H1 (cell line): ENCODE results near the gene POLR2F.

ENCODE experiments used
- CREB1 ChIP-seq: IDR thresholded peaks from 2 replicates; pipeline ENCODE4 v1.6.1; 2012; ENCODE audit warnings: inconsistent platforms
- EZH2 ChIP-seq: fragments of 200-600 bp; sonication (generic); IDR thresholded peaks from 2 replicates; pipeline ENCODE4 v1.7.1; 2012; ENCODE audit warnings: low read depth, mild to moderate bottlenecking, moderate library complexity, low read length, inconsistent platforms; ENCODE audit not compliant: severe bottlenecking
- MAX ChIP-seq: IDR thresholded peaks from 2 replicates; pipeline ENCODE4 v1.6.1; 2012; ENCODE audit warnings: inconsistent platforms
- POLR2A ChIP-seq, 2 experiments: IDR thresholded peaks; 1 replicate in 1 of 2; 2 replicates in 1 of 2; pipeline ENCODE4 v1.6.1; 2011; ENCODE audit warnings: low read depth in 2 of 2, low read length in 2 of 2, mild to moderate bottlenecking in 2 of 2; ENCODE audit errors: control extremely low read depth in 1 of 2
- POLR2AphosphoS5 ChIP-seq: IDR thresholded peaks from 2 replicates; pipeline ENCODE4 v1.6.1; 2011; ENCODE audit warnings: low read depth, low read length
- SUZ12 ChIP-seq: fragments of 200-600 bp; sonication (generic); IDR thresholded peaks from 2 replicates; pipeline ENCODE4 v1.6.1; 2012; ENCODE audit warnings: mild to moderate bottlenecking, inconsistent platforms, low read length, moderate library complexity, mixed read lengths
- TAF1 ChIP-seq: IDR thresholded peaks from 2 replicates; pipeline ENCODE4 v1.6.1; 2011; ENCODE audit warnings: mild to moderate bottlenecking, low read depth, low read length
- TEAD4 ChIP-seq: IDR thresholded peaks from 2 replicates; pipeline ENCODE4 v1.6.1; 2012; ENCODE audit warnings: low read depth, low read length, inconsistent platforms, mixed read lengths
- TF ChIP-seq, protein P1 (sequence below): IDR thresholded peaks from 2 replicates; pipeline ENCODE4 v1.6.1; 2011; ENCODE audit warnings: low read depth, mild to moderate bottlenecking, low read length; ENCODE audit not compliant: insufficient read depth
- TF ChIP-seq, protein P2 (sequence below), 3 experiments: IDR thresholded peaks; 1 replicate in 2 of 3; 2 replicates in 1 of 3; pipeline versions ENCODE4 v1.5.1 to v1.6.1; 2011; ENCODE audit warnings: low read length in 3 of 3, mild to moderate bottlenecking in 3 of 3, inconsistent platforms in 2 of 3, low read depth in 1 of 3, moderate library complexity in 1 of 3; ENCODE audit not compliant: insufficient read depth in 1 of 3; ENCODE audit errors: control extremely low read depth in 1 of 3

DNA sequence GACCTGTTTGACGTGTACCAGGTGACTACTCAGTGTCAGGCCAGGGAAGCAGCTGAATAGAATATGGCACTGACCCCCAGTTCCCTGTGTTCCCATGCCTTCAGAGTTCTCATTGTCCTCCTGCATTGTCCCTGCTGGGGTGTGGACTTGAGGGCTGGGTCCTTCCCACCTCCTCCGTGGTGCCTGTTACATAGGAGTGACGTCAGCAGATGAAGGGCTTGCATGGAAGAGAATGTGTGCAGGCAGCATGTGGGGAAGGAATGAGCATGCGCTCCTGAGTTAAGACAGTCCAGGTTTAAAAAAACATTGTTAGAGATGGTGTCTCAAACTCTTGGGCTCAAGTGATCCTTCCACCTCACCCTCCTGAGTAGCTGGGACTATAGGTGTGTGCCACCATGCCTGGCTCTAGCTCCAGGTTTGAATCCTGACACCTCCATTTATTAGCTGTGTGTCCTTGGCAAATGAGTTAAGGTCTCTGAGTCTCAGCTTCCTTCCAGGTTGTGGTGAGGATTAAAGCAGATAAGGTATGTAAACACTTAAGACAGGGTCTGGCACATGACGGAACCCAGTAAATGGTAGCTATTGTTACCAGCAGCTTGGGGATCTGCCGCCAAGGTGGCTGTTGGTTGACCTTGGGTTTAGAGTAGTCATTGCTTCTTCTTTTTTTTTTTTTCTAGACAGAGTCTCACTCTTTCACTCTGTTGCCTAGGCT is 38.4 kb downstream of the POLR2F start:
- no peak for TF ChIP-seq TEAD4
- TF ChIP-seq, protein P1, sequence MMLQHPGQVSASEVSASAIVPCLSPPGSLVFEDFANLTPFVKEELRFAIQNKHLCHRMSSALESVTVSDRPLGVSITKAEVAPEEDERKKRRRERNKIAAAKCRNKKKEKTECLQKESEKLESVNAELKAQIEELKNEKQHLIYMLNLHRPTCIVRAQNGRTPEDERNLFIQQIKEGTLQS = no peak
- TF ChIP-seq CREB1 = no peak
- TF ChIP-seq MAX = no peak
- TF ChIP-seq, protein P2, sequence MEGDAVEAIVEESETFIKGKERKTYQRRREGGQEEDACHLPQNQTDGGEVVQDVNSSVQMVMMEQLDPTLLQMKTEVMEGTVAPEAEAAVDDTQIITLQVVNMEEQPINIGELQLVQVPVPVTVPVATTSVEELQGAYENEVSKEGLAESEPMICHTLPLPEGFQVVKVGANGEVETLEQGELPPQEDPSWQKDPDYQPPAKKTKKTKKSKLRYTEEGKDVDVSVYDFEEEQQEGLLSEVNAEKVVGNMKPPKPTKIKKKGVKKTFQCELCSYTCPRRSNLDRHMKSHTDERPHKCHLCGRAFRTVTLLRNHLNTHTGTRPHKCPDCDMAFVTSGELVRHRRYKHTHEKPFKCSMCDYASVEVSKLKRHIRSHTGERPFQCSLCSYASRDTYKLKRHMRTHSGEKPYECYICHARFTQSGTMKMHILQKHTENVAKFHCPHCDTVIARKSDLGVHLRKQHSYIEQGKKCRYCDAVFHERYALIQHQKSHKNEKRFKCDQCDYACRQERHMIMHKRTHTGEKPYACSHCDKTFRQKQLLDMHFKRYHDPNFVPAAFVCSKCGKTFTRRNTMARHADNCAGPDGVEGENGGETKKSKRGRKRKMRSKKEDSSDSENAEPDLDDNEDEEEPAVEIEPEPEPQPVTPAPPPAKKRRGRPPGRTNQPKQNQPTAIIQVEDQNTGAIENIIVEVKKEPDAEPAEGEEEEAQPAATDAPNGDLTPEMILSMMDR (IDR thresholded peaks at IDR 0.05; ENCODE audit: control extremely low read depth in 1 of 3, insufficient read depth in 1 of 3, low read depth in 1 of 3, low read length in 3 of 3) = no peak
- TF ChIP-seq SUZ12 = no peak
- no peak for TF ChIP-seq EZH2
- TF ChIP-seq TAF1 = no peak
- no peak for TF ChIP-seq POLR2AphosphoS5
- TF ChIP-seq POLR2A (IDR thresholded peaks at IDR 0.05; ENCODE audit: control extremely low read depth in 1 of 2, low read depth in 2 of 2, low read length in 2 of 2) = no peak
